LNCaP clone FGC (cell line): ENCODE results near the gene GARS1.

ENCODE experiments used
- DNase-seq: peaks from one replicate; pipeline ENCODE4 v3.0.0-alpha.2; 2011; ENCODE audit warnings: low read depth
- H3K4me3 ChIP-seq: 2 replicates; pipeline ENCODE4 v1.5.1; 2011; ENCODE audit warnings: mild to moderate bottlenecking, low read depth, low read length, control low read depth
- CTCF ChIP-seq: IDR thresholded peaks from 2 replicates; pipeline ENCODE4 v1.5.1; 2012; ENCODE audit warnings: mild to moderate bottlenecking; ENCODE audit not compliant: control insufficient read depth, insufficient read depth; ENCODE audit errors: extremely low read depth

Gene GARS1

GRCh38 chr7:30668102-30668501 lies 73.4 kb downstream of the GARS1 start:
- no peak for DNase-seq
- H3K4me3 ChIP-seq, result no peak overlapping the region
- TF ChIP-seq CTCF, result no peak

- TF ChIP-seq CTCF, result no peak
- H3K4me3 ChIP-seq, result no peak overlapping the region
- peak; percentile 74 for DNase-seq
These were observed 77.3 kb downstream of the GARS1 start for GRCh38 chr7:30671793-30672465.

- no peak for DNase-seq
- no peak overlapping the region for H3K4me3 ChIP-seq
- TF ChIP-seq CTCF, result no peak
These were observed 79.7 kb downstream of the GARS1 start for GRCh38 chr7:30674420-30674819.

- no peak for DNase-seq
- no peak overlapping the region for H3K4me3 ChIP-seq
- TF ChIP-seq CTCF, result no peak
These were observed 80.2 kb downstream of the GARS1 start for GRCh38 chr7:30674876-30675275.

GRCh38 chr7:30678805-30679204 lies 84.1 kb downstream of the GARS1 start:
- no peak for DNase-seq
- no peak for TF ChIP-seq CTCF
- H3K4me3 ChIP-seq, result no peak overlapping the region

GRCh38 chr7:30679664-30680063 lies 85.0 kb downstream of the GARS1 start:
- no peak for DNase-seq
- H3K4me3 ChIP-seq, result no peak overlapping the region
- no peak for TF ChIP-seq CTCF

- no peak overlapping the region for H3K4me3 ChIP-seq
- DNase-seq, result no peak
- TF ChIP-seq CTCF, result no peak
These were observed 86.7 kb downstream of the GARS1 start for GRCh38 chr7:30681331-30681797.
